Measurements from ENCODE around the gene KNSTRN.

KNSTRN gene

DNA sequence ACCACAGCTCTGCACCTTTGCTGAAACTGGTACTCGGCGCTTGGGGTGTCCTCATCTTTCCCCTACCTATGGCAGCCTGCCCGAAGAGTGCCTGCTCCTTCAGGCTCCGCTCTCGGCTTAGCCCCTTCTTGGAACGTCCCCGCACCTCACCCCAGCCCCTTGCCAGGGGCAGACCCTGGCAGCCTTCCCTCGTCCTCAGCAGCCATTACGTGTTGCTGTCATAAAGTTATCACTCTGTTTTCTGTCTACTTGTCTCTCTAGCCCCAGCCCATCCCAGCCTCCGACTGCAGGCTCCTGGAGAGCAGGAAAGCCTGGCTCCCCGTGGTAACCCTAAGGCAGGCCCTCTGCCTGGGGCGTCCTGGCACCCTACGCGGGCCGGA lies 53.2 kb downstream of the KNSTRN start:
- DNase-seq: no peak

DNA sequence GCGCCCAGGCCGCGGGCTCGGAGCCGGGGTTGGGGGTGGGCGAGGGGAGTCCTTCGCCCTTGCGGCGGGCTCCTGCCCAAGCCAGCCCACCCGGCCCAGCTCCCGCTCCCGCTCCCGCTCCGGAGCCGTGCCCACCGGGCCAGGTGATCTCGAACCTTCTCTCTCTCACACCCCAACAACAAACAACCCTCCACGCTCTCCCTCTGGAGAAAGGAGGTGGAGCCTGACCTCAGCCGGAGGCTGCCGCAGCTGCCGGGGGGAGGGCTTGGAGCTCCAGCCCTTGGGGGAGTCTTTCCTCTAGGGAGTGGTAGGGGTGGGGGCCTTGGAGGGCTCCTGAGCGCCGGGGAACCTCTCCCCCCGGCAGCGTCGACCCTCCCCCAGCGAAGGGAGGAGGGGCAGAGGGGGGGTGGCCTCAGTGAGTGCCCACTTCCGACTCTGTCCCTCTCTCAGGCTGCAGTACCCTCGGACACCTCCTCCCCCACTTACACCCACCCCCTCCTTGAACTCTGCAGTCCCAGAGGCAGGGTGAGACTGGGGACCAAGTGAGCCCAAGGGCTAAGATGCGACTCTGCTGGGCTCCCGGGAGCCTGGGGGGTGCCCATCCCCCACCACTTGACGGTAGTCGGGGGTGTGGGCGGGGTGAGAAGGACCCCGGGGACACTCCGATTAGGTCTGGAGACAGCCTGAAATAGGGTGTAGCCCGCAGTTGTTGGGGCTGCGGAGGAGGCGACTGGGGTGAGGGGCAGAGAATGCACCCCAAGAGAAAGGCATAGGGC lies 53.8 kb downstream of the KNSTRN start:
- DNase-seq: peak in 1 of 2 experiments; percentile 8

DNA sequence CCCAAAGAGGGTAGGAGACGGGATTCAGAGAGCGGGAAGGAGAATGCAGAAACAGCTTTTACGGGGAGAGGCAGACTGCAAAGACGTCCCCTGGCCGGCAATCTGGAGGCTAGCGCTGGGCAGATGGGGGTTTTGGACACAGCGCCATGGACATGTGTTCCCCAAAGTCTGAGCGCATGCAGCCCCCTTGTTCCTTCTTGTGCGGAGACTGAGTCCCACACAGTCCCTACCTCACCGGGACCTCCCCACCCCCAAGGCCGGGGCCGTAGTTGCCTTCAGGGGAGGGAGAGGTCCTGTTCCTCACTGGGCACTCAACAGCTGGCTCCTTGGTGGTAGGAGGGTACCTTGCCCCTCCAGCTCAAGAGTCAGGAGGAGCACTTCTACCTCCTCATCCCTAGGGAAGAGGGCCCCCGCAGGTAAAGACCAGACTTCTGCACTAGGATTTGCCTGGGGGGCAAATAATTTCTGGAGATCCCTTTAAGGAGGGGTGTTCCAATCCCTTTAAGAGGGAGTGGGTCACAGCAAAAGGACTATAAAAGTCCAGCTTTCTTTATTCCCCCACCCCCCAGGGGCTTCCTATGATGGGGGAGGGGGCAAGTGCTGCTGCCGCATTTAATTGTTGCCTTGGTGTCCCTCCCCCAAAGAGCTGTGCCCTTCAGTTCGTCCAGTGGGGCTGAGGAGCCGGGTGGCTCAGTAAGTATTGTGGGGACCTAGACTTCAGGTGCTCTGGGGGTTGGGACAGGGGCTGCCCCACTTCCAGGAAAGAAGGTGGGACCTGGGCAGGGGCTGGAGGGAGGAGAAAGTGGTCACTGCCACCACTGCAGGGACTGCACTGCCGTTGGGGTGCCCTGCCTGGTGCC lies 54.6 kb downstream of the KNSTRN start:
- DNase-seq: no peak

DNA sequence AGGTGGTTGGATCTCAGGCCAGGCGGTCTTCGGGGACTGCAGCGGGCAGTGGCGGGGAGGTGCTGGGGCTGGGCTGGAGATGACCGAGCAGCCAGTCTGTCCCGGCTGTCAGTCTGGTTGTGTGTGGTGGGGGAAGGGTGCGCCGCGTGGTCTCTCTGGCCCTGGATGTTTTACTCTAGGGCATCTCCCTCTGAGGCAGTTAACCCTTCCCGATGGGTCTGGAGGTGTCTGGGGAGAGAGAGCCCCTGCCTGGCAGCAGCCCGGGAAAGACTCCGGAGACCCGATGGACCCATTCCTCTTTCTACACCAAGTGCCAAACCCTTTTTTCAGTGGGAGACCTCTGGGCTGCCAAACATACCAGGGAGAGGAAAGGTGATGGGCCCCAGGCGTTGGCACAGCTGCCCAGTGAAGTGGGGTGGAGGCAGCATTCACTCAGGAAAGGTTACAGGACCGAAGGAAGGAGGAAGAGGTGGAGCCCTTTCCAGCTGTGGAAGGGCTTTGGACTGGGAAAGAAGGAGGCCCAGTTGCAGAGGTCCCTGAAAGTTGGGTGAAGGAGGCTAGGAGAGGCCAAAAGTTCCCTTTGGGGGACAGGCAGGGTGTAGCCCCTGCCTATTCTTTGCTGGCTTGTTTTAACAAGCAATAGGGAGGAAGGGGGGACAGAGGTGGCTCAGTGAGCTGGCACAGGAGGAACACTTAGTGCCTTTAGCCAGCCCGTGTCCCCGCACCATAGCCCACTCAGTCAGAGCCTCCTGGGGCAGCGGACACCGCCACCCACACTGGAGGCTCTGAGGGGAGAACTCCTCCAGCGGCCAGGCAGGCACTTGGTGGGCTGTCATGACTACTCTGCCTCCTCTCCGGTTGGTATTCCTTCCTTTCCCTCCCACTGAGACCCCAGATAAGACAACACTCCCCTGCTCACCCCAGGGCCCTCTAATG lies 55.5 kb downstream of the KNSTRN start:
- no peak for DNase-seq

DNA sequence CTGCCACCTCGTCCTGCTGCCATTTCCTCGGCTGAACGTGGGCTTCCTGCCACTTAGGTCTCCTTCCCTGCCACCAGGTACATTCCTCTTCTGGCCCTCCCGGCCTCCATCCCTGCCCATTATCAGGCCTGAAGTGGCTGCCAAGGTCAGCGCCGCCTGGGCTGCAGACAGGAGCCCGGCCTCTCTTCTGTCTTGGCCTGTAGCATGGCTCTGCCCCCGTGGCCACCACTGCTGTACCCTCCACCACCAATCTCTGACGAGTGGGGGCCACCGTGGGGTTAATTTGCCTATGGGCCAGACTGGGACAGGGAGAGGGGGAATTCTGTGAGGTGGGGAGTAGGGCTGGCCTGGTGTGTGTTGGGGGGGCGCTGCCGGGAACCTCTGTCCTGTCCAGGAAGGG lies 56.2 kb downstream of the KNSTRN start:
- no peak for DNase-seq

DNA sequence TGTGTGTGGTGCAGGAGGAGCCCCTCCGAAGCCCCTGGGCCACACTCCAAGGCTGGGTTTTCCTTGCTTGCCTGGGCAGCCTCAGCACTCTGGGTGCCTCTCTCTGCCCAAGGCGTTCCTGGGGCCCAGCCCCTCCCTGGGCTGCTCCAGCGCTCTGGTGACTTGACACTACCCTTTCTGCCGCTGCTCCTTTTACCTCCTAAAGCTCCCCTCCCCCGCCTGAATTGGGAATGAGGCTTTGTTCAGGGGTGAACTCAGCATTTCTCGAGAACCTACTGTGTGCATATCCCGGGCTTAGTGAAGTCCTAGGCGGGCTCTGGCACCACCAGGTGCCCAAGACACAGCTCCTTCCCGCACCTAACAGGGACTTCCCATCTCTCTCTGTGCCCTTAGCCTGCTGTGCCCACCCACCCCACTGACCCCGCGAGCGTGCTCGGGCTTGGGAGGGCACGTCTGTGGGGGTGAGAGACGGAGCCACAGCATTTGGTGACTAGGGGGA lies 57.0 kb downstream of the KNSTRN start:
- peak; percentile 14 to 34 for DNase-seq

DNA sequence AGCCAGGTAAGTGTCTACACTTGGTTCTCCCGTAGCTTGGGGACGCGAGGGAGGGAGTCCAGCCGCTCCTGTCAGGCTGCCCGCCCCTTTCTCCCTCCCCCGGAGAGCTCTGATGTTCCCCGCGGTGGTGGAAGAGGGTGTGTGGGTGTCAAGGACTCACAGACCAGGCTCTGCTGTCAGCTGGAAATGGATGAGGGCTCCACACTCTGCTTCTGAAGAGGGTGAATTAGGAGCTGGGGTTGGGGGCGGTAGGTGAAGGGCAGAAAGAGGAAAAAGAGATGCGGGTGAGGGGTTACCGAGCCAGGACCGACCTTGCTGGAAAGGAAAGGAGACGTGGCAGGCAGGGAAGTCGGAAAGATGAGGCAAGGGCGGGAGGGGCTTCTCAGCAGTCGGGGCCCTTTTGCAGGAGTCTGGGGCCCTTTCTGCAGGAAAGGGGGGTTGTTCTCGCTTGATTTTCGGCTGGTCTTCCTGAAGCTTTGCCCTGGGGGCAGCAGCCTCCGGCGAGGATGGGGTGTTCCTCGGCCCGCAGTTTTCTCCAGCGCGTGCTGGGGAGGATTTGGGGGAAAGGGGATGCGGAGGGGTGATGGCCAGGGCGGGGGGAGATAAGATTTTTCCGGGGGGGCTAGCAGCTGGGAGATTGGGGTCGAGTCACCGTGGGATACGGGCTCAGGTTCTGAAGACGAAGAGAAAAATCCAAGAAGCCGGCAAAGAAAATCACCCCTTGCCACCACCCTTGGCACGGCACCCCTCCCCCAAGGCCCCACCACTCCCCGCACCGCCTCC lies 57.6 kb downstream of the KNSTRN start:
- peak in 1 of 2 experiments; percentile 57 for DNase-seq

DNA sequence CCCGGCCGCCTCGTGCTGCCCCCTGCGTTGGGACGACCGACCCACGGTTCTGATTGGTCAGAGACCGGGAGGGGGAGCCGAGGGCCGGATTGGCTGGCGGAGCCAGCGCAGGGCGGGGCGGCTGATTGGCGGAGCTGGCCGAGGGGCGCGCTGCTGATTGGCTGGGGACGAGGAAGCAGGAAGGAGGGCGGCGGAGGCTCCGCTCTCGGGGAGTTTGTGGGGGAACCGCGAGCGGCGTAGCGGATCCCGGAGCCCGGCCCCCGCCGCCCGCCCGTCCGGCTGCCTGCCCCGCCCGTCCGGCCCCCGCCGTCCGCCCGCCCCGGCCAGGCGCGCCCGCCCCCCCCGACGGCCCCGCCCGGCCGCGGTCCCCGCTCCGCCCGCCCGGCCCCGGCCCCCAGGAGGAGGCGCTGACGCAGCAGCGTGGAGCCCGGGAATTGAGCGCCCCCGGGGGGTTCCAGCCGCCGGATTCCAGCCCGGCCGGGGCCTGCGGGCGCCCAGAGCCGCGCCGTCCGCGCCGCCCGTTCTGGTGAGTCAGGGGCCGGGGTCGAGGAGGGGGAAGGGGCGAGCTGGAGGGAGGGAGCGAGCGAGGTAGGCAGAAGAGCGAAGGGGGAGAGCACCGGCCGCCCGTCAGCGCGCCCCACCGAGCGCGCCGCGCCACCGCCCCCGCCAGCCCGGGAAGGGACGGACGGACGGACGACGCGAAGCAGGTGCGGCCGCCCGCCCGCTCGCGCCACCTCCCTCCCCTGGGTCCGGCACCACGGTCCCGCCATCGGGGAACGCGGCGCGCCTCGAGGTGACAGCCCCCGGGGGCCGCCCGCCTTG lies 58.4 kb downstream of the KNSTRN start, which contains the start of gene BAHD1:
BAHD1 (plus strand) TSS at position 211 of the 822 bp plus-strand sequence. CDS start 17,512 bp downstream, outside the sequence.
- DNase-seq: peak; percentile 97

DNA sequence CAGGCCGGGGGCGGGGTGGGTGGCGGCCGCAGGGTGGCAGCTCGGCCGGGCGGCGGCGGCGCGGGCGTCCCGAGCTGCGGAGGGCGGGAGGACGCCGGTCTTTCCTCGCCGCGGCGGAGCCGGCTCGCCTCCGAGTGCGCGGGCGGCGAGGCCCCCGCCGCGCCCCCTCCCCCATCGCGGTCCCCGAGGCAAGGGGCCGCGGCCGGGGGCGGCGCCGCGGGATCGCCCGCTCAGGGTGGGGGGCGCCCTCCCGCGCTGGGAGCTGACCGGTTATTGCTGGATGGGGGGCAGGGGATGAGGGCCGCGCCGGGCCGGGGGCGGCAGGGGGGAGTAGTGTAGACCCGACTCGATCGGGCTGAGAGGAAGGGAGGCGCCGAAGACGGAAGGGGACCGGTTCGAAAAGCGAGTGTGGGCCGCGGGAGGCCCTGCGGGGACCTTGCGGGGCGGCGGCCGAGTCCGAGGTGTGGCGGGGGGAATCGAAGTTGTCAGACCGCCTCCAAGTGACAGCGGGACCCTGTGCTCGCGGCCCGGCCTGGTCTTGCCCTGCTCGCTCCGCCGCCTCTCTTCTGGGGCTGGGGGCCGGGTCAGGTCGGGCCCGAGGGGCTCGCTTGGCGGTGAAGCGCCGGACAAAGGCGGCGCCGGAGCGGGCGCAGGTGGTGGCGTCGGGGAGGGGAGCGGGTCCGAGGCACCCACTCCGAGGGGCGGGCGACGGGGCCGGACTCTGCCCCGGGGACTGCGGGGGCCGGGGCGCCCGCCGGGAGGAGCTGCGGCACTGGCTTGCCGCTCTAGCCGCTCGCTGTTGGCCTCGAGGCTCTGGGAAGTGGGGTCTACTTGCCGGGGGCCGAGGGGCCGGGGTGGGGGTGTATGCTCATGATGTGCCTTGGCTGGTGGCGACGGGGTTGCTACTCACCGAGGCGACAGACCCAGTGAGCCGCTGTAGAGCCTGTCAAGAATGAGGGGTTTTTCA lies 59.3 kb downstream of the KNSTRN start:
- DNase-seq: peak in 1 of 2 experiments; percentile 29

DNA sequence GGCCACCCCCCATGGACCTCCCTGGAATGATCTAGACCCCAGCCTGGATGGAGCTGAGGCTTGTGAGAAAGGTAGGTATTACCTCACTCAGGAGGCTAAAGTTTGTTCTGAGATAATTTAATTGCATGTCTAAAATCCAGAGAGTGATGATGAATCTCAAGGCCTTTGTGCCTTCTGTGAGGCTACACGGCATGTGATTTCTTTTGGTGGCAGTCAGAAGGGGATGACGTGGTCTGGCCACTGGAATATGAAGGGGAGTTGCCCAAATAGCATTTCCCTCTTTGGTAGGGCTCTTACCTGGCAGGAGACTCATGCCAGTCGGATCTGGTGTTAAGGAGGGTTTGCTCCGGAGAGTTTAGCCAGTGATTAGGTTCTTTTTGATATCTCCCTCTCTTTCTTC lies 60.7 kb downstream of the KNSTRN start:
- DNase-seq: no peak

DNA sequence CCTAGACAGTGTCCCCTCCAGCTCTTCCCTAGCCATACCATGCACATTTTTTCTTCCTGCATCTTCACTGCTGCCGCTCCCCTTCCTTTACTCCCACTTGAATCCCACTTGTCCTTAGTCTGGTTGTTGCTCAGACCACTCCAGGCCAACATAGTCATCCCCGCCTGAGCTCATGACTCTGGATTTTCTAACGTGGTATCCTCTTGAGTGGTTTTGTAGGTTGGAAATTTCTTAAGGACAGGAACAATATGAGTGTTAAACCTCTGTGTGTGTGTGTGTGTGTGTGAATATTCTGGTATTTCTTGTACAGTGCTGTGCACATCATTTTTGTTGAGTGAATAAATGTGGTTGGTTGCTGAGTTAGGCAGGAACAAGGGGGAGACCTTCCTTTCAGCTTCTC lies 61.3 kb downstream of the KNSTRN start:
- no peak for DNase-seq

Data from NCI-H2081 (cell line).